K562 treated with DMSO at 1 percent for 4 hours (cell line): Measurements from ENCODE around the gene WDCP. TPM values are rescaled to one million over a fixed set of nuclear protein-coding genes. Genes with fewer than 3 reads are reported as not detected.

ENCODE experiments used
- total RNA-seq: library from RNA; unstranded; fragments of 300-600 nt; gene quantifications from 2 replicates; pipeline ENCODE4 v1.2.3, GENCODE V29; 2022; ENCODE audit not compliant: insufficient read depth

WDCP gene
- 8.7 and 12.1 TPM in 2 replicates for total RNA-seq

GRCh38 chr2:24046930-24047702 is at the start of gene WDCP:
WDCP (minus strand) TSS chr2:24047391; CDS start chr2:24039494, 7,897 bp downstream.

GRCh38 chr2:24084386-24085199 is 37.4 kb upstream of the WDCP start, which contains the start of gene TP53I3:
TP53I3 (minus strand) TSS chr2:24084834; CDS start chr2:24084326, 508 bp downstream.

GRCh38 chr2:24075915-24076848 is 29.0 kb upstream of the WDCP start, which contains the start of gene SF3B6:
SF3B6 (minus strand) TSS chr2:24076326; CDS start chr2:24076229, 97 bp downstream.

GRCh38 chr2:24049485-24050021 is 2.4 kb upstream of the WDCP start, which contains the start of gene FKBP1B:
FKBP1B (plus strand) TSS chr2:24049741; CDS start chr2:24049850, 109 bp downstream.

GRCh38 chr2:24009680-24010476 is 37.3 kb downstream of the WDCP start, which contains the start of gene MFSD2B:
MFSD2B (plus strand) TSS chr2:24010085; CDS start chr2:24010097, 12 bp downstream.

Other genes with a start within 250 kb of the WDCP start
- gene ATAD2B, start 120.3 kb downstream of the WDCP start, total RNA-seq: 6.0 and 10.9 TPM in 2 replicates
- 8.2 and 10.2 TPM in 2 replicates for gene UBXN2A, start 106.9 kb downstream of the WDCP start, total RNA-seq
- gene MFSD2B, start 37.3 kb downstream of the WDCP start, total RNA-seq: 6.5 and 12.6 TPM in 2 replicates
- gene FKBP1B, start 2.4 kb upstream of the WDCP start, total RNA-seq: 4.0 and 5.0 TPM in 2 replicates
- 150 and 167 TPM in 2 replicates for gene SF3B6, start 28.9 kb upstream of the WDCP start, total RNA-seq
- gene TP53I3, start 37.4 kb upstream of the WDCP start, total RNA-seq: 10.4 and 19.7 TPM in 2 replicates
- not detected in 2 replicates for gene PFN4, start 75.9 kb upstream of the WDCP start, total RNA-seq
- 3.3 and 6.8 TPM in 2 replicates for gene FAM228B, start 76.1 kb upstream of the WDCP start, total RNA-seq
- gene FAM228A, start 127.7 kb upstream of the WDCP start, total RNA-seq: not detected in 2 replicates